OCI-LY1 (cell line): ENCODE measurements around the gene EIF1AD.

Experiments
- H2AFZ ChIP-seq: fragments of 200-600 bp; sonication (generic), shearing (Covaris generic); 2 replicates; pipeline ENCODE4 v1.6.0; 2014; ENCODE audit warnings: antibody characterized with exemption, mild to moderate bottlenecking, low read length
- H3F3A ChIP-seq: fragments of 200-600 bp; sonication (generic), shearing (Covaris generic); 2 replicates; pipeline ENCODE4 v1.6.0; 2014; ENCODE audit warnings: mild to moderate bottlenecking, antibody characterized with exemption, low read length, moderate library complexity; ENCODE audit not compliant: insufficient read depth
- H3K27ac ChIP-seq: fragments of 200-600 bp; sonication (generic); 2 replicates; pipeline ENCODE4 v1.5.1; 2014; ENCODE audit warnings: low read length, mixed run types, mild to moderate bottlenecking, low read depth; ENCODE audit not compliant: poor library complexity, severe bottlenecking
- H3K27me3 ChIP-seq: fragments of 200-600 bp; sonication (generic); 2 replicates; pipeline ENCODE4 v1.6.0; 2014; ENCODE audit warnings: antibody characterized with exemption, mild to moderate bottlenecking, low read length, moderate library complexity; ENCODE audit not compliant: insufficient read depth
- H3K36me3 ChIP-seq: fragments of 200-600 bp; sonication (generic); 2 replicates; pipeline ENCODE4 v1.6.1; 2014; ENCODE audit warnings: mild to moderate bottlenecking, antibody characterized with exemption, low read length, moderate library complexity, mixed read lengths; ENCODE audit not compliant: insufficient read depth
- H3K4me1 ChIP-seq: fragments of 200-600 bp; sonication (generic); 2 replicates; pipeline ENCODE4 v1.5.1; 2014; ENCODE audit warnings: mild to moderate bottlenecking, low read length, moderate library complexity; ENCODE audit not compliant: insufficient read depth, severe bottlenecking
- H3K4me2 ChIP-seq: fragments of 200-600 bp; sonication (generic), shearing (Covaris generic); 2 replicates; pipeline ENCODE4 v1.6.1; 2014; ENCODE audit warnings: low read length
- H3K4me3 ChIP-seq: fragments of 200-600 bp; sonication (generic); 2 replicates; pipeline ENCODE4 v1.5.1; 2014; ENCODE audit warnings: low read length, low read depth, mild to moderate bottlenecking, mixed read lengths; ENCODE audit not compliant: poor library complexity, severe bottlenecking
- H3K79me2 ChIP-seq: fragments of 200-600 bp; shearing (Covaris generic); 2 replicates; pipeline ENCODE4 v1.6.1; 2016; ENCODE audit warnings: mixed run types, low read length, mixed read lengths; ENCODE audit not compliant: insufficient read depth
- H3K9ac ChIP-seq: fragments of 200-600 bp; sonication (generic), shearing (Covaris generic); 2 replicates; pipeline ENCODE4 v1.6.1; 2014; ENCODE audit warnings: mild to moderate bottlenecking, low read length, mixed read lengths
- H3K9me2 ChIP-seq: fragments of 200-600 bp; sonication (generic), shearing (Covaris generic); 2 replicates; pipeline ENCODE4 v1.6.1; 2014; ENCODE audit warnings: low read depth, mild to moderate bottlenecking, low read length, mixed read lengths
- H3K9me3 ChIP-seq: fragments of 200-600 bp; shearing (Covaris generic); 2 replicates; pipeline ENCODE4 v1.6.1; 2014; ENCODE audit warnings: low read length, mixed read lengths
- H4K20me1 ChIP-seq: fragments of 200-600 bp; sonication (generic), shearing (Covaris generic); 2 replicates; pipeline ENCODE4 v1.6.0; 2016; ENCODE audit warnings: mild to moderate bottlenecking, low read length; ENCODE audit not compliant: insufficient read depth
- CTCF ChIP-seq: fragments of 200-600 bp; sonication (generic), shearing (Covaris generic); IDR thresholded peaks from 2 replicates; pipeline ENCODE4 v1.5.1; 2017; ENCODE audit warnings: mild to moderate bottlenecking, antibody characterized with exemption, low read length, moderate library complexity, mixed read lengths
- EZH2 ChIP-seq: fragments of 200-600 bp; sonication (generic), shearing (Covaris generic); IDR thresholded peaks from 2 replicates; pipeline ENCODE4 v1.8.0; 2017; ENCODE audit warnings: borderline replicate concordance, mixed run types, mild to moderate bottlenecking, antibody characterized with exemption, low read length, moderate library complexity, mixed read lengths

EIF1AD gene

GRCh38 chr11:65947603-65948125 is 54.3 kb downstream of the EIF1AD start:
- H3F3A ChIP-seq, result no peaks in the 10 kb centered on the region
- H3K9ac ChIP-seq, result no peak overlapping the region
- no peaks in the 10 kb centered on the region for H3K27me3 ChIP-seq
- H3K36me3 ChIP-seq, result no peaks in the 10 kb centered on the region
- H3K27ac ChIP-seq, result no peak overlapping the region
- H4K20me1 ChIP-seq, result no peaks in the 10 kb centered on the region
- no peaks in the 10 kb centered on the region for H3K9me3 ChIP-seq
- no peaks in the 10 kb centered on the region for H3K9me2 ChIP-seq
- TF ChIP-seq CTCF (no peak), EZH2 (no peak)
- H3K4me1 ChIP-seq, result no peaks in the 10 kb centered on the region
- H3K4me3 ChIP-seq, result no peak overlapping the region
- H2AFZ ChIP-seq, result no peak overlapping the region
- no peaks in the 10 kb centered on the region for H3K79me2 ChIP-seq
- H3K4me2 ChIP-seq, result no peak overlapping the region

- H3K4me2 ChIP-seq, result no peak overlapping the region
- no peaks in the 10 kb centered on the region for H3K36me3 ChIP-seq
- no peak overlapping the region for H3K4me3 ChIP-seq
- no peak overlapping the region for H3K9ac ChIP-seq
- no peaks in the 10 kb centered on the region for H3K27me3 ChIP-seq
- no peaks in the 10 kb centered on the region for H3F3A ChIP-seq
- TF ChIP-seq CTCF (no peak), EZH2 (no peak)
- no peaks in the 10 kb centered on the region for H3K4me1 ChIP-seq
- no peaks in the 10 kb centered on the region for H3K79me2 ChIP-seq
- H3K9me2 ChIP-seq, result no peaks in the 10 kb centered on the region
- no peaks in the 10 kb centered on the region for H4K20me1 ChIP-seq
- no peaks in the 10 kb centered on the region for H3K9me3 ChIP-seq
- no peak overlapping the region for H2AFZ ChIP-seq
- H3K27ac ChIP-seq, result no peak overlapping the region
Measured at GRCh38 chr11:65947133-65947532, 54.8 kb downstream of the EIF1AD start.

DNA sequence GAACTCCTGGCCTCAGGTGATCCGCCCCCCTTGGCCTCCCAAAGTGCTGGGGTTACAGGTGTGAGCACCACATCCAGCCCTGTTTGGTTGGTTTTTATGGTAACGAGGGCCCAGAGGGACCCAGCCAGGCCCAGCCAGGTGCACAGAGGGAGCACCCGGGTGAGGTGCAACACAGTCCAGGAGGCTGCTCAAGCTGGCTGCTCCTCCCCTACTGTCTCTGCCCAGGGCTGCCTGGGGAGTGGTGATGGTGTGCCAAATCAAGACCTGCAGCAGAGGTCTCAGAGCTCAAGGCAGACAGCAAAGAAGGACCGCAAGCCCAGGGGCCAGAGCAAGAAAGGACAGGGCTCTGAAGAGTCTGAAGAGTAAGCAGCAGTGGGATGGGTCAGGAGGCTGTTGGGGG is 55.3 kb downstream of the EIF1AD start:
- H3K4me1 ChIP-seq, result no peaks in the 10 kb centered on the region
- H3F3A ChIP-seq, result no peaks in the 10 kb centered on the region
- no peaks in the 10 kb centered on the region for H3K36me3 ChIP-seq
- H4K20me1 ChIP-seq, result no peaks in the 10 kb centered on the region
- no peak overlapping the region for H3K4me2 ChIP-seq
- H3K79me2 ChIP-seq, result no peaks in the 10 kb centered on the region
- H3K9ac ChIP-seq, result no peak overlapping the region
- no peak overlapping the region for H2AFZ ChIP-seq
- TF ChIP-seq CTCF (no peak), EZH2 (no peak)
- H3K9me2 ChIP-seq, result no peaks in the 10 kb centered on the region
- H3K9me3 ChIP-seq, result no peaks in the 10 kb centered on the region
- H3K27ac ChIP-seq, result no peak overlapping the region
- H3K27me3 ChIP-seq, result no peaks in the 10 kb centered on the region
- H3K4me3 ChIP-seq, result no peak overlapping the region
